Activated CD8-positive, alpha-beta memory T cell treated with anti-CD3 and anti-CD28 coated beads, Interleukin-2, amount 50 U/mL, for 1 hour (primary cell): ENCODE results near the gene KIR3DL1.
"Not testable (repeated sequence)": the region's sequence is repeated elsewhere in the genome, so short reads cannot be mapped to it uniquely, and the experiment has no call there.

Experiments used
- DNase-seq: peaks from one replicate; pipeline ENCODE4 v3.0.0-alpha.2; 2020; ENCODE audit errors: extremely low read depth

The KIR3DL1 gene

GRCh38 chr19:54816251-54816650 is at the start of gene KIR3DL1:
KIR3DL1 (plus strand) TSS chr19:54816468.
- DNase-seq = not testable (repeated sequence)

GRCh38 chr19:54769646-54770045 is 46.6 kb upstream of the KIR3DL1 start, which contains the start of gene KIR2DL1:
KIR2DL1 (plus strand) TSS chr19:54769793; CDS start chr19:54769851, 58 bp downstream.
- DNase-seq = not testable (repeated sequence)

- not testable (repeated sequence) for DNase-seq
Measured at GRCh38 chr19:54770511-54770910, 45.8 kb upstream of the KIR3DL1 start.

- not testable (repeated sequence) for DNase-seq
Measured at GRCh38 chr19:54771018-54771960, 45.0 kb upstream of the KIR3DL1 start.

GRCh38 chr19:54772666-54773065 is 43.6 kb upstream of the KIR3DL1 start:
- DNase-seq = not testable (repeated sequence)

- not testable (repeated sequence) for DNase-seq
Measured at GRCh38 chr19:54775095-54775815, 41.0 kb upstream of the KIR3DL1 start.

- DNase-seq = not testable (repeated sequence)
Measured at GRCh38 chr19:54775830-54776229, 40.4 kb upstream of the KIR3DL1 start.

- DNase-seq = not testable (repeated sequence)
Measured at GRCh38 chr19:54777851-54778250, 38.4 kb upstream of the KIR3DL1 start.

- DNase-seq = not testable (repeated sequence)
Measured at GRCh38 chr19:54778896-54779295, 37.4 kb upstream of the KIR3DL1 start.

GRCh38 chr19:54782916-54783315 is 33.4 kb upstream of the KIR3DL1 start:
- DNase-seq = not testable (repeated sequence)

- not testable (repeated sequence) for DNase-seq
Measured at GRCh38 chr19:54786091-54786723, 30.1 kb upstream of the KIR3DL1 start.

GRCh38 chr19:54788154-54788553 is 28.1 kb upstream of the KIR3DL1 start:
- not testable (repeated sequence) for DNase-seq

GRCh38 chr19:54790711-54791110 is 25.6 kb upstream of the KIR3DL1 start:
- DNase-seq = no peak

GRCh38 chr19:54791476-54791875 is 24.8 kb upstream of the KIR3DL1 start:
- no peak for DNase-seq

- no peak for DNase-seq
Measured at GRCh38 chr19:54792814-54793213, 23.5 kb upstream of the KIR3DL1 start.

- no peak for DNase-seq
Measured at GRCh38 chr19:54795758-54796157, 20.5 kb upstream of the KIR3DL1 start.

- DNase-seq = no peak
Measured at GRCh38 chr19:54803410-54803809, 12.9 kb upstream of the KIR3DL1 start, which contains the start of gene KIR2DL4. KIR2DL4 (plus strand) TSS chr19:54803610; CDS start chr19:54803652, 42 bp downstream.

GRCh38 chr19:54804101-54804500 is 12.2 kb upstream of the KIR3DL1 start:
- DNase-seq = no peak

- no peak for DNase-seq
Measured at GRCh38 chr19:54804571-54804970, 11.7 kb upstream of the KIR3DL1 start.

- DNase-seq = no peak
Measured at GRCh38 chr19:54805665-54806515, 10.4 kb upstream of the KIR3DL1 start.

- DNase-seq = no peak
Measured at GRCh38 chr19:54806516-54806838, 9.8 kb upstream of the KIR3DL1 start.
